AG09309 (cell line): Measurements from ENCODE around the gene INPP5J.

Source experiments
- DNase-seq: peaks from one replicate; pipeline ENCODE4 v3.0.0-alpha.2; 2010; ENCODE audit warnings: low read depth
- H3K4me3 ChIP-seq: 2 replicates; pipeline ENCODE4 v1.5.1; 2011; ENCODE audit warnings: mild to moderate bottlenecking, low read depth, low read length, moderate library complexity; ENCODE audit not compliant: control insufficient read depth
- TF ChIP-seq, protein P1 (sequence below): IDR thresholded peaks from 2 replicates; pipeline ENCODE4 v1.5.1; 2011; ENCODE audit warnings: mild to moderate bottlenecking, low read depth, low read length, inconsistent platforms; ENCODE audit not compliant: insufficient read depth, control insufficient read depth; ENCODE audit errors: missing control alignments

The INPP5J gene

DNA sequence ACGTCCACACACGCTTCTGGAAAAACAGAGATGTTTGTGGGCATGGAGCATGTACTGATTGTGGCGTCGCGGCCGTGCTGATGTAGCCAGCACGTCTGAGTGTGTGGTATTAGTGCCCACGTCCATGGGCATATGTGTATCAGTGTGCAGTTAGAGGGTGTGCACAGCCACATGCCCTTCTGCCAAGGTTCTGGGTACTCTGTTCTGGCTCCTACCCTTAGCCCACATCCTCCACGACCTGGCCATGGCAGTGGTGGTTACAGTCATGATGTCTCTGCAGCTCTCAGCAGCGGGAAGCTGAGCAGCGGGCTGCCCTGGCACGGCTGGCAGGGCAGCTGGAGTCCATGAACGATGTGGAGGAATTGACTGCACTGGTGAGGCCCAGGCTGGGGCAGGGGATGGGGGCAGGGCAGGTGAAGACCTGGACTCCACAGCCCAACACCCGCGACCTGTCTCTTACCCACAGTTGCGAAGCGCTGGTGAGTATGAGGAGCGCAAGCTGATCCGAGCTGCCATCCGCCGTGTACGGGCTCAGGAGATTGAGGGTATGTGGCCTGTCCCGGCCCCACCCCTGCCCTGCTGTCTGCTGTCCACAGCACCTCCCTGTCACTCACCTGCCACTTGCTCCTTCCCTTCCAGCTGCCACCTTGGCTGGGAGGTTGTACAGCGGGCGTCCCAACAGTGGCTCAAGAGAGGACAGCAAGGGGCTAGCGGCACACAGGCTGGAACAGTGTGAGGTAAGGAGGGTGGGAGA is 34.4 kb upstream of the INPP5J start:
- TF ChIP-seq, protein P1, sequence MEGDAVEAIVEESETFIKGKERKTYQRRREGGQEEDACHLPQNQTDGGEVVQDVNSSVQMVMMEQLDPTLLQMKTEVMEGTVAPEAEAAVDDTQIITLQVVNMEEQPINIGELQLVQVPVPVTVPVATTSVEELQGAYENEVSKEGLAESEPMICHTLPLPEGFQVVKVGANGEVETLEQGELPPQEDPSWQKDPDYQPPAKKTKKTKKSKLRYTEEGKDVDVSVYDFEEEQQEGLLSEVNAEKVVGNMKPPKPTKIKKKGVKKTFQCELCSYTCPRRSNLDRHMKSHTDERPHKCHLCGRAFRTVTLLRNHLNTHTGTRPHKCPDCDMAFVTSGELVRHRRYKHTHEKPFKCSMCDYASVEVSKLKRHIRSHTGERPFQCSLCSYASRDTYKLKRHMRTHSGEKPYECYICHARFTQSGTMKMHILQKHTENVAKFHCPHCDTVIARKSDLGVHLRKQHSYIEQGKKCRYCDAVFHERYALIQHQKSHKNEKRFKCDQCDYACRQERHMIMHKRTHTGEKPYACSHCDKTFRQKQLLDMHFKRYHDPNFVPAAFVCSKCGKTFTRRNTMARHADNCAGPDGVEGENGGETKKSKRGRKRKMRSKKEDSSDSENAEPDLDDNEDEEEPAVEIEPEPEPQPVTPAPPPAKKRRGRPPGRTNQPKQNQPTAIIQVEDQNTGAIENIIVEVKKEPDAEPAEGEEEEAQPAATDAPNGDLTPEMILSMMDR = no peak
- H3K4me3 ChIP-seq = no peak overlapping the region
- DNase-seq = no peak

GRCh38 chr22:31089160-31090100 is 33.3 kb upstream of the INPP5J start:
- no peak overlapping the region for H3K4me3 ChIP-seq
- TF ChIP-seq, protein P1 = peak; percentile 69
- no peak for DNase-seq

DNA sequence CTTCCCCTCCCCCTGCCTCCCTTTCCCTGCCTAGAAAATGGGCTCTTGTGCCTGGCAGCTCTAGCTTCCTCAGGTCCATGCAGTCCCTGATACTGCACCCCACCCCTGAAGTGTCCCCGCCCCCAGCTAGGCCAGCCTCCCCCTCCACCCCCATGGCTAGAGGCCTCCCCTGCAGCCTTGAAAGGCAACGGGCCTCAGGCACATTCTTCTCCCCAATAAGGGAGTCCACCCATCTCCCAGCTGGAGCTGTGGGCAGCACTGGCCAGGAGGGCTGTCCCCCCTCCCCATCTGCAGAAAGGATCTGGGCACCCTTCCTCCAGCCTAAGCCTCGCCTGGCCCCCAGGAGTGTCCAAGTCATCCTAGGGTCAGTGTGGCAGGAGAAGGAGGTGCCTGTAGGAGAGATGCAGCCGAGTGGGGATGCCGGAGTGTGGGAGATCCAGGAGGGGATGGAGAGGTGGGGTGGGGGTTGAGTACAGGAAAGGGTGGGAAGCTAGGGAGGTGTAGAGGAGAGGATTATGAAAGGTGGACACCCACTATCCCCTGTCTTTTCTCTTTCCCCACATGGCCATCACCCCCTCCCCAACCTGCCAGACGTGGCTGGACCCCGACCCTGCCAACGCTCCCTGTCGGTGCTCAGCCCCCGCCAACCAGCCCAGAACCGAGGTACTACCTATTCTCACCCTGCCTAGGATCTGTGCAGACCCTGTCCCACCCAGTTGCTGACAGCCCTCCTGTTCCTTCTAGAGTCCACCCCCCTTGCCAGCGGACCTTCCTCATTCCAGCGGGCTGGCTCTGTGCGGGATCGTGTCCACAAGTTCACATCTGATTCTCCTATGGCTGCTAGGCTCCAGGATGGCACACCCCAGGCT is 32.3 kb upstream of the INPP5J start:
- H3K4me3 ChIP-seq = no peak overlapping the region
- TF ChIP-seq, protein P1 = no peak

DNA sequence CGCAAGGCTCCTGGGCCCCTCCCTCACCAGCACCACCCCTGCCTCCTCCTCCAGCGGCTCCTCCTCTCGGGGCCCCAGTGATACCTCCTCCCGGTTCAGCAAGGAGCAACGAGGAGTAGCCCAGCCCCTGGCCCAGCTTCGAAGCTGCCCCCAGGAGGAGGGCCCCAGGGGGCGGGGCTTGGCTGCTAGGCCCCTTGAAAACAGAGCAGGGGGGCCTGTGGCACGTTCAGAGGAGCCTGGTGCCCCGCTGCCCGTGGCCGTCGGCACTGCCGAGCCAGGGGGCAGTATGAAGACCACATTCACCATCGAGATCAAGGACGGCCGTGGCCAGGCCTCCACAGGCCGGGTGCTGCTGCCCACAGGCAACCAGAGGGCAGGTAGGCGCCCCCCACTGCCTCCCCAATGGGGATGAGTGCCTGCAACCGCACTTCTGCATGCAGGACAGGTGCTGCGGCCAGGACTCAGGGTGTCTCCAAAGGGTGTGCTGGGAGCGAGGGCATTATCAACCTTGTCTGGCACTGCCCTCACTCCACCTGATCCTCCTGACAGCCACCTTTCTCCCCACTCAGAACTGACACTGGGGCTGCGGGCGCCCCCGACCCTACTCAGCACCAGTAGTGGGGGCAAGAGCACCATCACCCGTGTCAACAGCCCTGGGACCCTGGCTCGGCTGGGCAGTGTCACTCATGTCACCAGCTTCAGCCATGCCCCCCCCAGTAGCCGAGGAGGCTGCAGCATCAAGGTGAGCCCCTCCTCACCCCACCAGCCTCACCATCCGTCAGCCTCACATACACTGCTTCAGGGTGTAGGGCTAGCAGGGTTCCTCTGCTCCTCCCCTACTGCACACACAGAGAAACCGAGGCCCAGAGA is 31.4 kb upstream of the INPP5J start:
- TF ChIP-seq, protein P1 = no peak

More for the DNA sequence above, 32.3 kb upstream of the INPP5J start:
- no peak for DNase-seq

GRCh38 chr22:31092161-31092560 is 30.6 kb upstream of the INPP5J start:
- DNase-seq = no peak
- TF ChIP-seq, protein P1 = no peak
- H3K4me3 ChIP-seq = no peak overlapping the region

More for the DNA sequence above, 31.4 kb upstream of the INPP5J start:
- no peak overlapping the region for H3K4me3 ChIP-seq
- no peak for DNase-seq
